GM23338 (cell line): ENCODE data around the gene MAN2C1.

Experiments
- CREB1 ChIP-seq: fragments of 250-450 bp; sonication (Bioruptor Pico); IDR thresholded peaks from 2 replicates; pipeline ENCODE4 v1.5.0; 2020; ENCODE audit warnings: low read depth, mild to moderate bottlenecking, moderate library complexity
- EZH2 ChIP-seq: fragments of 200-600 bp; sonication (generic); IDR thresholded peaks from one replicate; pipeline ENCODE4 v1.8.0; 2017; ENCODE audit warnings: antibody characterized with exemption, mild to moderate bottlenecking, low read depth; ENCODE audit not compliant: unreplicated experiment
- EZH2phosphoT487 ChIP-seq: fragments of 200-600 bp; sonication (generic); IDR thresholded peaks from one replicate; pipeline ENCODE4 v1.8.1; 2018; ENCODE audit warnings: antibody characterized with exemption; ENCODE audit not compliant: unreplicated experiment
- JUNB ChIP-seq: IDR thresholded peaks from one replicate; pipeline ENCODE4 v1.6.1; 2016; ENCODE audit warnings: antibody characterized with exemption; ENCODE audit not compliant: unreplicated experiment
- NANOG ChIP-seq: IDR thresholded peaks from 2 replicates; pipeline ENCODE4 v1.6.1; 2016; ENCODE audit warnings: antibody characterized with exemption, borderline replicate concordance
- POLR2AphosphoS5 ChIP-seq: IDR thresholded peaks from 2 replicates; pipeline ENCODE4 v1.6.1; 2016; ENCODE audit warnings: antibody characterized with exemption, low read depth
- STAT1 ChIP-seq: IDR thresholded peaks from one replicate; pipeline ENCODE4 v1.6.1; 2016; ENCODE audit warnings: antibody characterized with exemption; ENCODE audit not compliant: unreplicated experiment
- ZNF114 ChIP-seq: fragments of 250-450 bp; sonication (Bioruptor Pico); IDR thresholded peaks from 2 replicates; pipeline ENCODE4 v1.5.0; 2020; ENCODE audit warnings: mild to moderate bottlenecking, moderate library complexity
- ZNF331 ChIP-seq: fragments of 250-450 bp; sonication (Bioruptor Pico); IDR thresholded peaks from 2 replicates; pipeline ENCODE4 v1.5.0; 2020; ENCODE audit warnings: low read depth, mild to moderate bottlenecking, moderate library complexity
- TF ChIP-seq, protein P1 (sequence below), 2 experiments: fragments of 200-600 bp in 1 of 2; sonication (generic) in 1 of 2; conservative IDR thresholded peaks; 2 replicates each; pipeline versions ENCODE4 v1.5.1 to v1.6.1; 2016 to 2017; ENCODE audit warnings: antibody characterized with exemption in 2 of 2, low read depth in 2 of 2, mild to moderate bottlenecking in 2 of 2, moderate library complexity in 1 of 2
- TF ChIP-seq, protein P2 (sequence below): IDR thresholded peaks from one replicate; pipeline ENCODE4 v1.6.1; 2018; ENCODE audit warnings: antibody characterized with exemption; ENCODE audit not compliant: unreplicated experiment
- TF ChIP-seq, protein P3 (sequence below): IDR thresholded peaks from 2 replicates; pipeline ENCODE4 v1.6.1; 2016; ENCODE audit warnings: antibody characterized with exemption
- TF ChIP-seq, protein P4 (sequence below): fragments of 250-450 bp; sonication (Bioruptor Pico); IDR thresholded peaks from 2 replicates; pipeline ENCODE4 v1.5.0; 2020; ENCODE audit warnings: mild to moderate bottlenecking, moderate library complexity

DNA sequence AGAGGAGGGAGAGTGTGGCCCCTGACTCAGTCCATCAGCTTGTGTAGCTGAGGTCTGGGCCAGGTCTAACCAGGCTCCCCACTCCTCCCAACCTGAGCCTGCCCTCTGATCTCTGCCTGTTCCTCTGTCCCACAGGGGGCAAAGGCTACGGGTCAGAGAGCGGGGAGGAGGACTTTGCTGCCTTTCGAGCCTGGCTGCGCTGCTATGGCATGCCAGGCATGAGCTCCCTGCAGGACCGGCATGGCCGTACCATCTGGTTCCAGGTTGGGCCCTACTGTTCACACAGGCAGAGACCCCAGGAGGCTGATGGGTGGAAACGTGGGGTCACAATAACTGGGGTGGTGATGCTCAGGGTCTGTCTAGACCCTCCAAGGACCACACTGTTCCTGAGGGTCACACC is 14.8 kb downstream of the MAN2C1 start:
- TF ChIP-seq, protein P1, sequence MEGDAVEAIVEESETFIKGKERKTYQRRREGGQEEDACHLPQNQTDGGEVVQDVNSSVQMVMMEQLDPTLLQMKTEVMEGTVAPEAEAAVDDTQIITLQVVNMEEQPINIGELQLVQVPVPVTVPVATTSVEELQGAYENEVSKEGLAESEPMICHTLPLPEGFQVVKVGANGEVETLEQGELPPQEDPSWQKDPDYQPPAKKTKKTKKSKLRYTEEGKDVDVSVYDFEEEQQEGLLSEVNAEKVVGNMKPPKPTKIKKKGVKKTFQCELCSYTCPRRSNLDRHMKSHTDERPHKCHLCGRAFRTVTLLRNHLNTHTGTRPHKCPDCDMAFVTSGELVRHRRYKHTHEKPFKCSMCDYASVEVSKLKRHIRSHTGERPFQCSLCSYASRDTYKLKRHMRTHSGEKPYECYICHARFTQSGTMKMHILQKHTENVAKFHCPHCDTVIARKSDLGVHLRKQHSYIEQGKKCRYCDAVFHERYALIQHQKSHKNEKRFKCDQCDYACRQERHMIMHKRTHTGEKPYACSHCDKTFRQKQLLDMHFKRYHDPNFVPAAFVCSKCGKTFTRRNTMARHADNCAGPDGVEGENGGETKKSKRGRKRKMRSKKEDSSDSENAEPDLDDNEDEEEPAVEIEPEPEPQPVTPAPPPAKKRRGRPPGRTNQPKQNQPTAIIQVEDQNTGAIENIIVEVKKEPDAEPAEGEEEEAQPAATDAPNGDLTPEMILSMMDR (conservative IDR thresholded peaks at IDR 0.05; ENCODE audit: low read depth in 2 of 2): no peak
- TF ChIP-seq POLR2AphosphoS5: no peak; the same call in 1 of the 2 replicates
- TF ChIP-seq NANOG: no peak
- TF ChIP-seq EZH2phosphoT487: no peak
- no peak for TF ChIP-seq EZH2
- TF ChIP-seq CREB1: no peak
- TF ChIP-seq, protein P2, sequence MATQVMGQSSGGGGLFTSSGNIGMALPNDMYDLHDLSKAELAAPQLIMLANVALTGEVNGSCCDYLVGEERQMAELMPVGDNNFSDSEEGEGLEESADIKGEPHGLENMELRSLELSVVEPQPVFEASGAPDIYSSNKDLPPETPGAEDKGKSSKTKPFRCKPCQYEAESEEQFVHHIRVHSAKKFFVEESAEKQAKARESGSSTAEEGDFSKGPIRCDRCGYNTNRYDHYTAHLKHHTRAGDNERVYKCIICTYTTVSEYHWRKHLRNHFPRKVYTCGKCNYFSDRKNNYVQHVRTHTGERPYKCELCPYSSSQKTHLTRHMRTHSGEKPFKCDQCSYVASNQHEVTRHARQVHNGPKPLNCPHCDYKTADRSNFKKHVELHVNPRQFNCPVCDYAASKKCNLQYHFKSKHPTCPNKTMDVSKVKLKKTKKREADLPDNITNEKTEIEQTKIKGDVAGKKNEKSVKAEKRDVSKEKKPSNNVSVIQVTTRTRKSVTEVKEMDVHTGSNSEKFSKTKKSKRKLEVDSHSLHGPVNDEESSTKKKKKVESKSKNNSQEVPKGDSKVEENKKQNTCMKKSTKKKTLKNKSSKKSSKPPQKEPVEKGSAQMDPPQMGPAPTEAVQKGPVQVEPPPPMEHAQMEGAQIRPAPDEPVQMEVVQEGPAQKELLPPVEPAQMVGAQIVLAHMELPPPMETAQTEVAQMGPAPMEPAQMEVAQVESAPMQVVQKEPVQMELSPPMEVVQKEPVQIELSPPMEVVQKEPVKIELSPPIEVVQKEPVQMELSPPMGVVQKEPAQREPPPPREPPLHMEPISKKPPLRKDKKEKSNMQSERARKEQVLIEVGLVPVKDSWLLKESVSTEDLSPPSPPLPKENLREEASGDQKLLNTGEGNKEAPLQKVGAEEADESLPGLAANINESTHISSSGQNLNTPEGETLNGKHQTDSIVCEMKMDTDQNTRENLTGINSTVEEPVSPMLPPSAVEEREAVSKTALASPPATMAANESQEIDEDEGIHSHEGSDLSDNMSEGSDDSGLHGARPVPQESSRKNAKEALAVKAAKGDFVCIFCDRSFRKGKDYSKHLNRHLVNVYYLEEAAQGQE: no peak
- TF ChIP-seq, protein P3, sequence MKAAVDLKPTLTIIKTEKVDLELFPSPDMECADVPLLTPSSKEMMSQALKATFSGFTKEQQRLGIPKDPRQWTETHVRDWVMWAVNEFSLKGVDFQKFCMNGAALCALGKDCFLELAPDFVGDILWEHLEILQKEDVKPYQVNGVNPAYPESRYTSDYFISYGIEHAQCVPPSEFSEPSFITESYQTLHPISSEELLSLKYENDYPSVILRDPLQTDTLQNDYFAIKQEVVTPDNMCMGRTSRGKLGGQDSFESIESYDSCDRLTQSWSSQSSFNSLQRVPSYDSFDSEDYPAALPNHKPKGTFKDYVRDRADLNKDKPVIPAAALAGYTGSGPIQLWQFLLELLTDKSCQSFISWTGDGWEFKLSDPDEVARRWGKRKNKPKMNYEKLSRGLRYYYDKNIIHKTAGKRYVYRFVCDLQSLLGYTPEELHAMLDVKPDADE: no peak
- TF ChIP-seq, protein P4, sequence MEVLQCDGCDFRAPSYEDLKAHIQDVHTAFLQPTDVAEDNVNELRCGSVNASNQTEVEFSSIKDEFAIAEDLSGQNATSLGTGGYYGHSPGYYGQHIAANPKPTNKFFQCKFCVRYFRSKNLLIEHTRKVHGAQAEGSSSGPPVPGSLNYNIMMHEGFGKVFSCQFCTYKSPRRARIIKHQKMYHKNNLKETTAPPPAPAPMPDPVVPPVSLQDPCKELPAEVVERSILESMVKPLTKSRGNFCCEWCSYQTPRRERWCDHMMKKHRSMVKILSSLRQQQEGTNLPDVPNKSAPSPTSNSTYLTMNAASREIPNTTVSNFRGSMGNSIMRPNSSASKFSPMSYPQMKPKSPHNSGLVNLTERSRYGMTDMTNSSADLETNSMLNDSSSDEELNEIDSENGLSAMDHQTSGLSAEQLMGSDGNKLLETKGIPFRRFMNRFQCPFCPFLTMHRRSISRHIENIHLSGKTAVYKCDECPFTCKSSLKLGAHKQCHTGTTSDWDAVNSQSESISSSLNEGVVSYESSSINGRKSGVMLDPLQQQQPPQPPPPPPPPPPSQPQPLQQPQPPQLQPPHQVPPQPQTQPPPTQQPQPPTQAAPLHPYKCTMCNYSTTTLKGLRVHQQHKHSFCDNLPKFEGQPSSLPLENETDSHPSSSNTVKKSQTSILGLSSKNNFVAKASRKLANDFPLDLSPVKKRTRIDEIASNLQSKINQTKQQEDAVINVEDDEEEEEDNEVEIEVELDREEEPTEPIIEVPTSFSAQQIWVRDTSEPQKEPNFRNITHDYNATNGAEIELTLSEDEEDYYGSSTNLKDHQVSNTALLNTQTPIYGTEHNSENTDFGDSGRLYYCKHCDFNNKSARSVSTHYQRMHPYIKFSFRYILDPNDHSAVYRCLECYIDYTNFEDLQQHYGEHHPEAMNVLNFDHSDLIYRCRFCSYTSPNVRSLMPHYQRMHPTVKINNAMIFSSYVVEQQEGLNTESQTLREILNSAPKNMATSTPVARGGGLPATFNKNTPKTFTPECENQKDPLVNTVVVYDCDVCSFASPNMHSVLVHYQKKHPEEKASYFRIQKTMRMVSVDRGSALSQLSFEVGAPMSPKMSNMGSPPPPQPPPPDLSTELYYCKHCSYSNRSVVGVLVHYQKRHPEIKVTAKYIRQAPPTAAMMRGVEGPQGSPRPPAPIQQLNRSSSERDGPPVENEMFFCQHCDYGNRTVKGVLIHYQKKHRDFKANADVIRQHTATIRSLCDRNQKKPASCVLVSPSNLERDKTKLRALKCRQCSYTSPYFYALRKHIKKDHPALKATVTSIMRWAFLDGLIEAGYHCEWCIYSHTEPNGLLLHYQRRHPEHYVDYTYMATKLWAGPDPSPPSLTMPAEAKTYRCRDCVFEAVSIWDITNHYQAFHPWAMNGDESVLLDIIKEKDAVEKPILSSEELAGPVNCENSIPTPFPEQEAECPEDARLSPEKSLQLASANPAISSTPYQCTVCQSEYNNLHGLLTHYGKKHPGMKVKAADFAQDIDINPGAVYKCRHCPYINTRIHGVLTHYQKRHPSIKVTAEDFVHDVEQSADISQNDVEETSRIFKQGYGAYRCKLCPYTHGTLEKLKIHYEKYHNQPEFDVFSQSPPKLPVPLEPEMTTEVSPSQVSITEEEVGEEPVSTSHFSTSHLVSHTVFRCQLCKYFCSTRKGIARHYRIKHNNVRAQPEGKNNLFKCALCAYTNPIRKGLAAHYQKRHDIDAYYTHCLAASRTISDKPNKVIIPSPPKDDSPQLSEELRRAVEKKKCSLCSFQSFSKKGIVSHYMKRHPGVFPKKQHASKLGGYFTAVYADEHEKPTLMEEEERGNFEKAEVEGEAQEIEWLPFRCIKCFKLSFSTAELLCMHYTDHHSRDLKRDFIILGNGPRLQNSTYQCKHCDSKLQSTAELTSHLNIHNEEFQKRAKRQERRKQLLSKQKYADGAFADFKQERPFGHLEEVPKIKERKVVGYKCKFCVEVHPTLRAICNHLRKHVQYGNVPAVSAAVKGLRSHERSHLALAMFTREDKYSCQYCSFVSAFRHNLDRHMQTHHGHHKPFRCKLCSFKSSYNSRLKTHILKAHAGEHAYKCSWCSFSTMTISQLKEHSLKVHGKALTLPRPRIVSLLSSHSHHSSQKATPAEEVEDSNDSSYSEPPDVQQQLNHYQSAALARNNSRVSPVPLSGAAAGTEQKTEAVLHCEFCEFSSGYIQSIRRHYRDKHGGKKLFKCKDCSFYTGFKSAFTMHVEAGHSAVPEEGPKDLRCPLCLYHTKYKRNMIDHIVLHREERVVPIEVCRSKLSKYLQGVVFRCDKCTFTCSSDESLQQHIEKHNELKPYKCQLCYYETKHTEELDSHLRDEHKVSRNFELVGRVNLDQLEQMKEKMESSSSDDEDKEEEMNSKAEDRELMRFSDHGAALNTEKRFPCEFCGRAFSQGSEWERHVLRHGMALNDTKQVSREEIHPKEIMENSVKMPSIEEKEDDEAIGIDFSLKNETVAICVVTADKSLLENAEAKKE (CRISPR knock-in tag): no peak
- no peak for TF ChIP-seq STAT1
- no peak for TF ChIP-seq JUNB
- TF ChIP-seq ZNF114 (CRISPR knock-in tag): no peak
- TF ChIP-seq ZNF331 (CRISPR knock-in tag): no peak
